Activated CD4-positive, CD25-positive, alpha-beta regulatory T cell treated with anti-CD3 and anti-CD28 coated beads, Interleukin-2, amount 50 U/mL, for 24 hours (primary cell): ENCODE measurements around the gene HIP1R.
A peak's percentile ranks its signal among the peaks of the same experiment; 100 is the strongest.
"Not testable (repeated sequence)": the region's sequence is repeated elsewhere in the genome, so short reads cannot be mapped to it uniquely, and the experiment has no call there.

ENCODE experiments used
- ATAC-seq, 2 donors: fragments of 150-1000 bp; cut with Tn5 transposase; one replicate each; pipeline ENCODE4 v1.10.0; 2021; ENCODE audit warnings: mild to moderate bottlenecking in 1 of 2, moderate library complexity in 1 of 2

Gene HIP1R

GRCh38 chr12:122834921-122835749, at the start of gene HIP1R:
Gene HIP1R, plus strand, starts transcription at chr12:122835457. Its CDS starts 94 bp downstream, at chr12:122835551.
- ATAC-seq: peak; percentile 56 to 64

GRCh38 chr12:122785503-122785902, 49.8 kb upstream of the HIP1R start:
- ATAC-seq: no peak

GRCh38 chr12:122788387-122788786, 46.9 kb upstream of the HIP1R start:
- no peak for ATAC-seq

- no peak for ATAC-seq
Measured at GRCh38 chr12:122789637-122790036, 45.6 kb upstream of the HIP1R start.

GRCh38 chr12:122790393-122791075, 44.7 kb upstream of the HIP1R start:
- ATAC-seq: no peak

- ATAC-seq: no peak
Measured at GRCh38 chr12:122793685-122794106, 41.6 kb upstream of the HIP1R start.

GRCh38 chr12:122795807-122796206, 39.5 kb upstream of the HIP1R start:
- no peak for ATAC-seq

- ATAC-seq: no peak
Measured at GRCh38 chr12:122799641-122800243, 35.5 kb upstream of the HIP1R start.

- no peak for ATAC-seq
Measured at GRCh38 chr12:122803937-122804336, 31.3 kb upstream of the HIP1R start.

GRCh38 chr12:122804957-122805356, 30.3 kb upstream of the HIP1R start:
- ATAC-seq: not testable (repeated sequence)

GRCh38 chr12:122807651-122808050, 27.6 kb upstream of the HIP1R start:
- ATAC-seq: no peak

- ATAC-seq: no peak
Measured at GRCh38 chr12:122811777-122812176, 23.5 kb upstream of the HIP1R start.

GRCh38 chr12:122813310-122813713, 21.9 kb upstream of the HIP1R start:
- peak in 1 of 2 donors; percentile 36 for ATAC-seq

- no peak for ATAC-seq
Measured at GRCh38 chr12:122819209-122819785, 16.0 kb upstream of the HIP1R start.

GRCh38 chr12:122820138-122820537, 15.1 kb upstream of the HIP1R start:
- no peak for ATAC-seq

GRCh38 chr12:122820838-122821271, 14.4 kb upstream of the HIP1R start:
- no peak for ATAC-seq

- ATAC-seq: no peak
Measured at GRCh38 chr12:122823429-122823828, 11.8 kb upstream of the HIP1R start.

GRCh38 chr12:122825773-122826724, 9.2 kb upstream of the HIP1R start:
- no peak for ATAC-seq

GRCh38 chr12:122827258-122827657, 8.0 kb upstream of the HIP1R start:
- no peak for ATAC-seq

- ATAC-seq: no peak
Measured at GRCh38 chr12:122830517-122831214, 4.6 kb upstream of the HIP1R start.
